ENCODE data around the gene DPYSL5. TPM values are rescaled to one million over a fixed set of nuclear protein-coding genes. Genes with fewer than 3 reads are reported as not detected.

Gene DPYSL5
- total and polyA plus RNA-seq, 2 of the 8 experiments (the other 6 are each of a cell fraction or from before 2014, with no cell fraction given): 11.9 to 16.4 TPM

DNA sequence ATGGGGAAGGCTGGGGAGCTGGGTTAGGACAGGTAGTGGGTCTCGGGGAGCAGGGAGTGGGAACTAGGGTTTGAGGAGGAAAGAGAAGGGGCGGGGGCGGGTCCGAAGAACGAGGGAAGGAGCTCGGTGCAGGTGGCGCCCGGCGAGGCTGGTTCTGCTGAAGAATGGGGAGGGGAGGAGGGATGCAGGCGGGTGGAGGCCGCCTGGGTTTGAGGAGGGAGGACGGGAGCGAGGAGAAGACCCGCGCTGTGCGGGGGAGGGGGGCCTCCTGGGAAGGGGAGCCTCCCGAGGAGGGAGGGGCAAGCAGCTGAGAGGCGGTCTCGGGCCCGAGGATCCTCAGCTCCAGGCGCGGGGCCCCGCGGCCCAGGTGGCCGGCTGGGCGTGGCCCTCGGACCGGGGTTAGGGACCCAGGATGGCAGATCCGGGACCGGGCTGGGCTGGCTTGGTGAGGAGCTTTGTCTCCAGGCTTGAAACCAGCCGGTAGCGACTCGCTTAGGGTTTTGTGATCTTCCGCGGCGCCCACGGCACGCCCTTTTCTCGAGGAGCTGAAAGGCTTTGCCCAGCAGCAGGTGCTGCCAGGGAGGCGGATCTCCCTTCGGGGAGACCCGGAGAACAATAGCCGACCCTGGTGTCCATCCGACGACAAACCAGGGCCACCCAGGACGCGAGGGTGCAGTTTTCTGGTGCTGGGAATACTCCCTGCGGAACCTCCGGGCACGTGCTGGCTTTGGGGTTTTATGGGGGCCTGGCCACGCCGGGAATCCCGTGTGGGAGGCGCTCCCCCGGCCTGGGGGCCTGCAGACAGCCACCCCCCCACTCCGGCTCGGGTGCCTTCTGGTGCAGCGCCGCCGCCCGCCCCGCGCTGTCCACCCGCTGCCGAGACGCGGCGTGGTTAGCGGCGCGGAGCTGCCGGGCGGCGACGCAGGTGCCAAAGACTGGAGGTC lies 1.4 kb downstream of the DPYSL5 start:
- no peak overlapping the region for H2AFZ ChIP-seq (ENCODE audit: low read length)
- no peaks in the 10 kb centered on the region for H3K9me3 ChIP-seq (ENCODE audit: insufficient read depth in 2 of 2, low read depth in 1 of 2, low read length in 1 of 2)
- H3K4me1 ChIP-seq (replicated peaks in 1 of 4; ENCODE audit: control insufficient read depth in 3 of 4, insufficient read depth in 4 of 4, low read length in 3 of 4): peaks cover 0 to 22% (median 8%) of the 10 kb centered on the region in 4 experiments; a peak in 4 of 7 replicates
- no peak overlapping the region for H2BK120ac ChIP-seq (replicated peaks; ENCODE audit: low read depth, low read length)
- H2BK15ac ChIP-seq (ENCODE audit: low read length): no peak overlapping the region
- peaks cover 16% of the 10 kb centered on the region; the same call in 1 of the 2 replicates for H3K23me2 ChIP-seq (ENCODE audit: low read depth, low read length)
- peak overlapping the region; percentile 71 to 91 (median 76) for H3K4me3 ChIP-seq (ENCODE audit: extremely low read depth in 1 of 4, insufficient read depth in 2 of 4, low read depth in 3 of 4, low read length in 4 of 4)
- H4K8ac ChIP-seq (ENCODE audit: extremely low read depth, insufficient read depth, low read length): peak overlapping the region; percentile 3
- no peak overlapping the region for H2BK12ac ChIP-seq (ENCODE audit: low read depth, low read length)
- no peak overlapping the region for H3K56ac ChIP-seq (replicated peaks; ENCODE audit: insufficient read length, low read depth, low read length)
- no peak overlapping the region for H3K18ac ChIP-seq (ENCODE audit: extremely low read depth, low read length)
- DNase-seq (ENCODE audit: low read depth in 1 of 2, low spot score in 2 of 2): no peak
- no peak overlapping the region for H3K14ac ChIP-seq (ENCODE audit: insufficient read length)
- H3K79me2 ChIP-seq (ENCODE audit: control insufficient read depth in 1 of 2, insufficient read depth in 2 of 2, low read length in 2 of 2): no peaks in the 10 kb centered on the region
- H2BK20ac ChIP-seq (ENCODE audit: low read length): no peak overlapping the region
- H3K4ac ChIP-seq (replicated peaks; ENCODE audit: insufficient read length, low read depth, low read length): no peak overlapping the region
- no peak overlapping the region for H4K5ac ChIP-seq (ENCODE audit: insufficient read length, low read depth, low read length)
- no peak overlapping the region for H3K27ac ChIP-seq (ENCODE audit: low read depth, low read length)
- 5% methylated on average over 40 of the region's 75 CpGs; no CpG with 5 or more reads in 1 of the 2 experiments for WGBS, 2 experiments (ENCODE audit: extremely low coverage in 1 of 2, insufficient coverage in 1 of 2, insufficient read length in 1 of 2, insufficient replicate concordance in 2 of 2, low coverage in 1 of 2, low lambda C conversion rate in 2 of 2, missing lambda C conversion rate in 1 of 2)
- H4K20me1 ChIP-seq (replicated peaks in 1 of 2; ENCODE audit: control insufficient read depth in 1 of 2, insufficient read depth in 2 of 2, low read length in 2 of 2): peaks cover 11 to 20% of the 10 kb centered on the region in 2 experiments
- no peak for FAIRE-seq
- no peak overlapping the region; a peak in 1 of 7 replicates for H3K9ac ChIP-seq (replicated peaks in 1 of 4; ENCODE audit: extremely low read depth in 1 of 4, low read depth in 3 of 4, low read length in 3 of 4)
- no peaks in the 10 kb centered on the region for H3K36me3 ChIP-seq (ENCODE audit: control insufficient read depth in 2 of 4, insufficient read depth in 4 of 4, low read length in 3 of 4)
- H2AK5ac ChIP-seq (ENCODE audit: low read depth, low read length): no peak overlapping the region
- no peak overlapping the region for H4K91ac ChIP-seq (replicated peaks; ENCODE audit: insufficient read length, low read length)
- H3K27me3 ChIP-seq (replicated peaks in 1 of 4; ENCODE audit: control insufficient read depth in 3 of 4, extremely low read depth in 1 of 4, insufficient read depth in 3 of 4, low read length in 3 of 4): peaks cover 30 to 78% (median 60%) of the 10 kb centered on the region in 4 experiments
- H2BK5ac ChIP-seq (ENCODE audit: low read depth, low read length): no peak overlapping the region
- no peak overlapping the region for H3K23ac ChIP-seq (ENCODE audit: insufficient read length)
- H3K4me2 ChIP-seq (ENCODE audit: insufficient read depth in 1 of 2, low read depth in 2 of 2, low read length in 2 of 2): peak overlapping the region; percentile 86 to 92
- H3K79me1 ChIP-seq (ENCODE audit: low read depth, low read length): no peaks in the 10 kb centered on the region
- POLR2A ChIA-PET (ENCODE audit: partially characterized antibody): interaction anchor here (0.6 to 2.6 kb wide), 8 partner anchors 11 to 201 kb away, joined by 3 to 10 read pairs (median 4); partner anchors contain the start of gene MAPRE3
- CTCF ChIA-PET (ENCODE audit: partially characterized antibody): interaction anchor here (0.8 to 14.4 kb wide), 14 partner anchors 10 to 168 kb away, joined by 3 to 235 read pairs (median 4); no protein-coding TSS in a partner anchor
- TF ChIP-seq CBX5 (IDR thresholded peaks at IDR 0.05; ENCODE audit: low read depth, low read length) (no peak), RFX5 (IDR thresholded peaks at IDR 0.05; ENCODE audit: borderline replicate concordance, low read depth, low read length) (no peak), SIRT6 (IDR thresholded peaks at IDR 0.05; ENCODE audit: low read length) (no peak), BRCA1 (IDR thresholded peaks at IDR 0.05; ENCODE audit: low read depth, low read length) (no peak), CTBP2 (IDR thresholded peaks at IDR 0.05; ENCODE audit: borderline replicate concordance, insufficient read depth, insufficient read length, low read length) (no peak), TBP (IDR thresholded peaks at IDR 0.05; ENCODE audit: low read depth, low read length) (no peak), NRF1 (IDR thresholded peaks at IDR 0.05; ENCODE audit: low read depth, low read length) (no peak), PHF8 (conservative IDR thresholded peaks at IDR 0.05; ENCODE audit: low read depth, low read length) (no peak), EZH2 (IDR thresholded peaks at IDR 0.05; ENCODE audit: low read depth, low read length, severe bottlenecking) (no peak)
- TF ChIP-seq, protein P1, sequence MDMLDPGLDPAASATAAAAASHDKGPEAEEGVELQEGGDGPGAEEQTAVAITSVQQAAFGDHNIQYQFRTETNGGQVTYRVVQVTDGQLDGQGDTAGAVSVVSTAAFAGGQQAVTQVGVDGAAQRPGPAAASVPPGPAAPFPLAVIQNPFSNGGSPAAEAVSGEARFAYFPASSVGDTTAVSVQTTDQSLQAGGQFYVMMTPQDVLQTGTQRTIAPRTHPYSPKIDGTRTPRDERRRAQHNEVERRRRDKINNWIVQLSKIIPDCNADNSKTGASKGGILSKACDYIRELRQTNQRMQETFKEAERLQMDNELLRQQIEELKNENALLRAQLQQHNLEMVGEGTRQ (IDR thresholded peaks at IDR 0.05; ENCODE audit: low read length): no peak
